Hematopoietic multipotent progenitor cell treated with erythropoietin and hydrocortisone succinate and interleukin-3 and kit ligand, for 15 days (in vitro differentiated cells): ENCODE measurements around the gene USP19.

ENCODE experiments used
- DNase-seq: peaks from one replicate; pipeline ENCODE4 v3.0.0-alpha.2; 2015; ENCODE audit warnings: low spot score

The USP19 gene

DNA sequence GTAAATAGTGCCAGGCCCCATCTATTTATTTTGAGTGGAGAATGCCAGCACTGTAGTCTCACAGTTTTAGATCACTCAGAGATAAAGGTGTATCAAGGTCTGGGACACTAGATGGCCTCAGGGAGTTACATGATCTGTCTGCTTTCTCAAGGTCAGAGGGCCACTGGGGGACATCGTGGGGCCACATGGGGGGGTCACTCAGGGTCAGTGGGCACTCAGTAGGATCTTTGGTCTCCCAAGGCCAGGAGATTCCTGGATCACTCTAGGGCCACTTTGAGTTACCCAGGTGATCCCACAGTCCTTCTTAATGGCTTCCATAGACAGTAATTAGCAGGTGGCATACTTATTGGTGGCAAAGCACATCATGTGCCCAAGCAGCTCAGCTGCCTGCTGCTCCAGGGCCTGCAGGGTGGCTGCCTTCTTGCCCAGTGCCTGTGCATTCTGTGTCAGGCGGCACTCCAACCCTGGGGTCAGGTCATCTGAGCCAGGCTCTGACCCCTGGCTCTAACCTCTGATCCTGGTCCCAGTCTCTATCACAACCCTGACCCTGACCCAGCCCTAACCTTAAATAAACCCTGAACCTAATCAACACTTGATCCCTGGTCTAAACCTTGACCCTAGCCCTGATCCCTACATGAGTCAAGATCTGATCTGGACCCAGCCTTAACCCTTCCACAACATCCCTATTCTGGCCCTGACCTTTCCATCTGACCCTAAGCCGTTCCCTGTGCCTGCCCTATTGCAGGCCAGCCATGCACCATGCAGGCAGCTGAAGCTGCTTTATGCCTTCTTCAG lies 14.0 kb upstream of the USP19 start:
- no peak for DNase-seq

DNA sequence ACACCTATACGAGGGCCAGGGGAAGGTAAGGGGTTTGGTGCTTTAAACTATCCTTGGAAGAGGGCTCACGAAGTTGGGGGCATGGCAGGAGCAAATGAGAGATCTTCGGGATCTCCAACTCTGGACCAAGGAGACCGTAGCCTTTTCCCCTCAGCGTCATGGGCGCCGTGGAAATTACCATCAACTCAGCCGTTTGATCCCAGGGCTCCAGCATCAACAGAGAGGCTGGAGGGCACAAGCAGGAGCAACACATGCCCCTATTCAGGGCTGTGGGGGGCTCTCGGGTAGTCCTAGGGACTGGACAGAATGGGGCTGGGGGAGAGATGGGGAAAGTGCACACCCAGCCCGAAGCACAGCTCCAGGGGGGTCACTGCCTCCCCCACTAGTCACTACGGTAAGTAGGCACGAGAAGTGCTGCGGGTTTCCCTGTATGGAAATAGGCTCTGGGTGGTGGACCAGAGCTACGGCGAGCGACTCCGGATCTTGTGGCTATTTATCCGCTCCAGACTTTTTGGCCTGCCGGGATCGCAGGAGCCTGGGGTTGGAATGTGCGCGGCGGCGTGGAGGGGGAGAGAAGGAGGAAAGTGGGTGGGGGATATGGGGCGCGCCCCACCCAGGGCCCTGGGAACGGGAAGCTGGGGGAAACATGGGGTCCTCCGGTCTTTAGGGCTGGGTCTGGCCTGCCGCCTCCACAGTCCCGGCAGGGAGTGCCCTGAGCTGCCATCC lies 12.8 kb upstream of the USP19 start:
- no peak for DNase-seq

DNA sequence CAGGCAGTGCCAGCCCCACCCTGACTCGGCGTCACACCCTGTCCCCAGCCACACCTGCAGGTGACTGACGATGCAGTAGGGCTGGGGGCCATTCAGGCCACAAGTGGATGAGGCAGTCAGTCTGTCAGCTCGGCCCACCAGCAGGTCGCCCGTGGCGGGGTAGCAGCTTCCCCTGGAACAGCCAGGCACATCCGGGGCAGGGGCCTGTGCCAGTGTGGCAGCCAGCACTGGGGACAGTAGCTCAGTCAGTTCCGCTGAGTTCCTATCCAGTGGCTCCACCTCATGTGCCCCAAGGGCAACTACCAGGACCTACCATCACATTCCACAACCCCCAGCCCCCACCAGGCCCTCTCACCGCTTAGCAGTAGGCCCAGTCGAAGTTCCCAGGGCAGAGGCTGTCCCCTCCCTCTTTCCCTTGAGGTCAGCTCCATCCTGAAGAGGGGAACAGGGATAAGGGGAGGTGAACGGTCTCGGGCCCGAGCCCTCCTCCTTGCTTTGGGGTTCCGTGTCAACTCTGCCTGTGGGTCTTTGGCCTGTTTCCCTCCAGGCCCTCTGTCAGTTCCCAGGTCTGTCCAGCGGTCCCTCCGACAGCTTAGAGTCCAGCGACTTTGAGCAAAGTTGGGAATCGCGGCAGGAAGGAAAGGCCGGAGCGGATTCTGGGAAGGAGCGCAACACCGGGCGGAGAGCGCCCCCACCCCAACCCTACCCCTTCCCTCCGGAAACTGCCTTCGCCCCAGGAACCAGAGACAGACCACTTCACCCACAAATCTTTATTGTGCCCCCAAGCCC lies 12.0 kb upstream of the USP19 start, which contains the start of gene LAMB2:
TSS of gene LAMB2 (minus strand) at position 614 of the 789 bp plus-strand sequence. CDS start at position 431, 183 bp downstream.
- DNase-seq, result no peak

DNA sequence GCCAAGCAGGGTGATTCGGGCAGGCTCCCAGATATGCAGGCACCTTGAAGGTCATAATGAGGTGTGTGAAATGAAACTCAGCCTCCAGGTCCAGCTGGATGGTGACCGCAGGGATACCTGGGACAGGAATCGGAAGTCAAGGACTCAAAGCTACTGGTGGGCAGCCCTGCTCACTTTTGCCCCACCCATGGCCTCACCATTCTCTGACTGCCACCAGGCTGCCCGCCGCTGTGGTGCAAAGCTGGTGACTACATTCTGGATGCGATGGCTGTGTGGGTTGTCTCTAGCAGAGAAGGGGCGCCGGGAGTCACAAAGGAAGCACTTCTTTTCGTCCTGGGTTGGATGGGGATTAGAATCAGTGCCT lies 11.4 kb upstream of the USP19 start:
- no peak for DNase-seq

DNA sequence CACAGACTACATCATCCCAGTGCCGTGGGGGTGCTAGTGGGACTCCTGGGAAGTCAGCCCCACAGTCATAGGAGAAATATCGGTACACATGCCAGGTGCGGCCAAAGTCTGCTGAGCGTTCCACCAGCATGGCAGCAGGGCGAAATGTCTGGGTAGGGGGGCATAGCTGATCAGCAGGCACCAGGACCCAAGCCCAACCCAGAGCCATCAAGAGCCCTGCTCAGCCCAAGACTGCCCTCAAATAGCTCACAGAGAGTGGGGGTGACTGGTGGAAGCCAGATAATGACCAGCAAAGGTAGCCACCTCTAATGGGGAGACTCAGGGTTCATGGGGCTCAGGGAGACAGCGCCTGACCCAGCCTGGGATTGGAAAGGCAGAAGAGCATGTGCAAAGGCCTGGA lies 11.0 kb upstream of the USP19 start:
- DNase-seq, result no peak

DNA sequence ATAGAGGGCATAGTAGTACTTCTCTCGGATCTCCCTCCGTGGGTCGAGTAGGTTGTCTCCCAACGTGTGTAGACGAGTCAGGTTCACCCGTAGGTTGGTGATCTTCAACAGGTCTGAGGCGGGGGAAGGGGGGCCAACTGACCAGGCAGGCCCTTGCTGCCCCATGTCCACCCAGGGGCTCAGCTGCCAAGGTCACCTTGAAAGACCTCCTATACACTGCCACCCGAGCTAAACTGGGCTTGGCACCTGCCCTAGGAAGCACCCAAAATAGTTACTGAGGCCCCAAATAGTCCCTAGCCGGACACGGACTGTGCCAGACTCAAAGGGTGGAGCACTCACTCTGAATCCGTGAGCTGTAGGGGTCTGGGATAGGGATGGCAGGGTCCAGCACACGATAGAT lies 10.4 kb upstream of the USP19 start:
- DNase-seq, result no peak

DNA sequence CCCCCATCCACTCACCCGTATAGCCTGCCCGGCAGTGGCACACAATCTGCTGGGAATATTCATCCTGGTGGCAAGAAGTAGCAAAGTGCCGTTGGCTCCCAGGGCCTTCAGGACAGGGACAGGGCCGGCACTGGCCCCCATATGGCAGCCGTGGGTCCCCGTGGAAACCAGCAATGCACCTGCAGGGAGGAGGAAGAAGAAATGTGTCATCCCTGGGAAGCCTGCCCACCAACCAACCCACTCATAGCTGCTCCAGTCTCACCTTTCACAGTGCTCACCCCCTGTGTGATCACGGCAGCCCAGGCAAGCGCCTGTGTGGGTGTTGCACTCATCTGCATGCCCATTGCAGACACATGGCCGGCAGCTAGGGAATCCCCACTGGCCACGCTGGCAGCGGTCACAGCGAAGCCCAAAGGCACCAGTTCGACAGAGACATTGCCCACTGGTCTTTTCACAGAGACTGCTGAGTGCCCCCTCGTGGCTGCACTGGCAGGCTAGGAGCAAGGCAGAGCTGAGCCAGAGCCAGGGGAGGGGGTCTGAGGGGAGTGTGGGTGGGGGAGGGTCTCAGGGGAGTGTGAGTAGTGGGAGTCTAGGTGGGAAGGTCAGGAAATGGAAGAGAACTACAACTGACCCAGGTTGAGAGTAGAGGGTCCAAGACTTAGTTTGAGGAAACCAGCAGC lies 4.5 kb upstream of the USP19 start:
- no peak for DNase-seq

DNA sequence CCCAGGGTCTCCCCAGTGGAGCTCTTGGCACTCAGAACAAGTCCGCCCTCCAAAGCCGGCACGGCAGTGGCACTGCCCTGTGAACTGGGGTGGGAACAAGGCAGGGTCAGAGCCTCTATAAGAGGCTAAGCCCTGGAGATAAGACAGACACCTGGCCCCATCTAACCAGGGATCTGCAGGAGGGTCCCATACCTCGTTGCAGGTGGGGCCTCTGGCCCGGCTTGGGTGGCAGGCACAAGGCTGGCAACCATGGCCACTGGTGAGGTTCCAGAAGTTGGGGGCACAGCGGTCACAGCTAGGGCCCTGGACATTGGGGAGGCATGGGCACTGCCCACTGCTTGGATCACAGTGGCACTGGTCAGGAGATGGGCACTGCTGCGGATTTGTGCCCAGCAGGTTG lies 3.6 kb upstream of the USP19 start:
- no peak for DNase-seq

DNA sequence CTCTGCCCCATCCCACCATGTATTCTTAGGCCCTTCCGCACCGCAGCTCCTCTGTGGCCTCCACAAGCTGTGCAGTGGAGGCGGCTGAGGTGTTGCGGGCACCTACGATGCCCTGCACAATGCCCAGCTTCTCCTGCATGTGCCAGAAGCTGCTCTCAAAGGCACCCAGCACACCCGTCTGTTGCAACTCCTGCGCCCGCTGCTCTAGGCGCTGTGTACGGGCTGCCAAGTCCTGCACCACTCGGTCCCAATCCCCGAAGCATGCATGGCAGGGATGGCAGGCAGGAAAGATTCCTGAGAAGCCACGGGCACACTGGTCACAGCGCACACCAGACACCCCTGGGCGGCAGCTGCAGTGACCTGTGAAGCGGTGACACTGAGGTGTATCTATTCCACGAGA lies 3.1 kb upstream of the USP19 start:
- no peak for DNase-seq

DNA sequence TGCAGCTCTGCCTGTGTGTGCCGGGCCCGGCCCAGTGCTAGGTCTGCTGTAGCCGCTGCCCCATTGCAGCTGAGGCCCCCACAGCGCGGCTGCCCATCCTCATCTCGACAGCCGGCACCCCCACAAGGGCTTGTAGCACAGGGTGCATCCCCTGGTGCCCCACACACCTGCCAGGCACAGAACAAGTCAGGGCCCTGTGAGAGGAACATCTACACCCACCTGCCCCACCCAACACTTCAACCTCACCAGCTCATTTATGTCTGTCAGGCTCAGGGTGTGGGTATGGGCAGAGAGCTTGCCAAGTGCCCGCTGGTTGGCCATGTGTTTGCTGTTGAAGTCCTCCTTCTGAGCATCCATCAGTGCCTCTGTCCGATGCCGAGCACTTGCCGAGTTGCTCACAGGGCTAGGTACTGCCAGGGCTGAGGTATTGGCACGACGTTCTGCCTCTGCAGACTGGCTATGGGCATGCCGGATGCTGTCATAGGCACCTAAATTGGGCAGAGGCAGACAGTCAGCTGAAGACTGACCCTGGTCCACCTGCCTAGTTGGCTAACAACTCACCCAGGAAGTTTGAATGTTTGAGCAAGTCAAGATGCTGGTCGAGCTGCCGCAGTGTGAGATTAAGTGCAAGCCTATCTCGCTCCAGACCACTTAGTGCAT lies 2.4 kb upstream of the USP19 start:
- DNase-seq, result no peak

DNA sequence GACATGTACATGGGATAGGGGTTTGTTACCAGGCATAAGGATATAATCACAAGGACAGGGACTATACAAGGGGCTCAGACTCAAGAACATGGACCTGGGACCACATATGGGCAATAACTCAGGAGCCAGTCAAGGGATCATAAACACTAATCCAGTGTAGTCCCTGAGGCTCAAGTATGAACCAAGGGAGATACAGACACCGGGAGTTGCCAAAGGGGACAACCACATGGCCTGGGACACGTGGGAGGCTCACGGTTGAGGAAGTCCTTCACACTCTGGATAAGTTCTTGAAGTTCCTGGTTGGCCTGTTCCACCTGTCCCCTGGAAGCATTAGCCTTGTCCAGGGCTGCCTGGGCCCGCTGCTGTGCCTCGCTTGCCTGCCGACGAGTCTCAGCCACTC lies 1.8 kb upstream of the USP19 start:
- DNase-seq, result no peak

DNA sequence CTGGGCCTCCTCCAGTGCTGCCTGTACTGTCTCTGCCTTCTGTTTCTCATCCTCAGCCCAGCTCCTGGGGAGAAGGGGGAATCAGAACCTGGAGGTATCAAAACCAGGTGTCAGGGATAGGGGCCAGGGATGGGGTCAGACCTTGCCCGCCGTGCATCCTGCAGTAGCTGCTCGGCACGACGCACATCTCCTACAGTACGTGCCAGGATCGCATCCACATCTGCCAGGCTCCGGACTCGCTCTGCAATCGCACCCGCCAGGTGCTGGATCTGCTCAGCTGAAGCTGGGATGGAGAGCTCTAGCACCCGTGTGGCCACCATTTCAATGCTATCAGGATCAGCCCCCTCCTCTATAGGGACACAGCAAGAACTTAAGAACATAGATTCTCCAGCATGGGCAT lies 1.4 kb upstream of the USP19 start:
- DNase-seq, result no peak

DNA sequence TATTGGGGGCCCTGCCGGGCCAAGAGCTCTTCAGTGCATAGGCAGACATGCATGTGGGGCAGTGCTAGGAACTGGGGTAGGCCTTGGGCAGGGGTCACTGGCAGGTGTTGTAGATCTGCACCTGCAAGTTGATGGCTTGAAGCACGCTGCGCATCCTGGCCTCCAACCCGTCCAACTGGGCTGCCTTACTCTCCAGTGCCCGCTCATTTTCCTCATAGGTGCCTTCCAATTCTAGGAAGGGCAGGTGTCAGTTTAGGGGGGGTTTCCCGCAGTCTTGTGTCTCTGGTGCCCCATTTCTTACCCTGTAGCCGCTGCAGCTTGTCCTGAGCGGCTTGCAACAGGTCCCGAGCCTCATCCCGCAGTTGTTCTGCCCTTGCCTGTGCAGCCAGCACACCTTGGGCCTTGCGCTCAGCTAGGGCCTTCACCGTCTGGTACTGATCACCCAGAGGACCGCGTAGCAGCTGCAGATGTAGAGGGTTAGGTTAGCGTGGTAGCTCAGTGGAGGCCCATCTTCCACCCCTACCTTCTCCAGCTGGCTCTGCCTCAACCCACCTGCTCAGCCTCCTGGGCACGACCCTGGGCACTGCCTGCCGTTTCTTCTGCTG lies 611 bp upstream of the USP19 start:
- DNase-seq, result no peak

DNA sequence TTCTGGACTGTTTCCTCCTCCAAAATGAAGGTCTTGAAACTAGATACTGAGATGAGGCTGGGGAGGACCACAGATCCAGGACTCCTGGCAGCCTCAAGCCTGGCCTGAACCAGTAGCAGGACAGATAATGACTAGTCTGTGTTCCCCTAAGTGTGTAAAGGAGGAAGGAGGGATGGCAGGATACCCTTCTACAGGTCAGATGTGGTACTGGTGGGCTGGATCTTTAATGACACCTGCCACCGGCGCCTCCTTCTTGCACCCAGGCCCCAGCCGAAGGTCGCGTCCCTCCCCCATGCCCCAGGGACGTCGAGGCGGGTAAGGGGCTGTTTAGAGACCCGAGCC lies 556 bp downstream of the USP19 start:
- DNase-seq, result peak; percentile 24

DNA sequence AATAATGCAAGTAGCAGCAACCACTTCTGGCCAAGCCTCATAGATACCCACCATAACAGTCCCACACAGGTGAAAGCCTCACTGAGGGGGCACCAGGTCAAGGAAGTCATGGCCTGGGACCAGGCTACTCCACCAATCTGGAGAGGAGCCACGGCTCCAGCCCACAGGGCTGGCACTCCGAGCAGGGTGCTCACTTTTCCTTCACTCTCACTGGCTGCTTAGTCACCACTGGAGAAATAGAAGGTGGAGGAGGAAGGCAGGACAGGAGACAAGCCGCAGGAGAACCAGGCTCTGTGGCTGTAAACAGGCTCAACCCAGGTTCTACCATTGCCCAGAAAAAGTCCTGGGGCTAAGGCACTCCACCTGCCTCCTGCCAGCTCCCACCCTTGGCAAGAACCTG lies 1.2 kb downstream of the USP19 start:
- no peak for DNase-seq

DNA sequence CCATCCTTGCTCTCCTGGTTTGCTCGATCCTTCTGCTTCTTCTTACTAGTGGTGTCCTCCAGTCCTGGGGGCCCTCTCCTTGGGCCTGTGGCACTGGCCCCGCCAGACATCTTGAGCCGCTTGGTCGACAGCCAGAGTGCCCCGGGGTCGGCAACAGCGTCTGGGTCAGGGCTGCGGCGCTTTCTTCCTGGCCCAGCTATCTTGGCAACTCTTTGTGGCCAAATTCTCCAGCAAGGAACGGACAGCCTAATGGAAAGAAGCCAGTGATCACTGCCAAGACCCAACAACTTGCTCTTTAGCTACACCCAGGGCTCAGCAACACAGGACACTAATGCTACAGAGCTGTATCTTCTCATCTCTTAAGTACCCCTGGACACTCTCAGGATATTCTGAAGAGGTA lies 1.6 kb downstream of the USP19 start:
- no peak for DNase-seq

DNA sequence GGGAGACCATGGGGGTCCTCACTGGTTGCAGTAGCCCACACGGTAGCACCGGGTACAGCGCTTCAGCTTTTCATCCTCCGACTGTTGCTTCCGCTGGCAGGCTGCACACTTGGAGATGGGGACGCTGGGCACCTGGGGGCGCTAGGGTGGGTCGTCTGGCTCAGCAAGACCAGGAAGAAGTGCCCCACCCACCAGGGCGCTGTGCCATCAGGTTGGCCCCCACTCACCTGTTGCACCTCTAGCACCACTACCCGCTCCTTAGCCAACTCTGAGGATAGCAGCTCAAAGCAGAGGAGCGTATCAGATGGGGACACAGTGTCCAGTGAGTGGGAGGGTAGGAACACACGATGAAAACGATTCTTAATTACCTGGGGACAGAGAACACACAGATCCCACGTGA lies 8.4 kb downstream of the USP19 start:
- no peak for DNase-seq

DNA sequence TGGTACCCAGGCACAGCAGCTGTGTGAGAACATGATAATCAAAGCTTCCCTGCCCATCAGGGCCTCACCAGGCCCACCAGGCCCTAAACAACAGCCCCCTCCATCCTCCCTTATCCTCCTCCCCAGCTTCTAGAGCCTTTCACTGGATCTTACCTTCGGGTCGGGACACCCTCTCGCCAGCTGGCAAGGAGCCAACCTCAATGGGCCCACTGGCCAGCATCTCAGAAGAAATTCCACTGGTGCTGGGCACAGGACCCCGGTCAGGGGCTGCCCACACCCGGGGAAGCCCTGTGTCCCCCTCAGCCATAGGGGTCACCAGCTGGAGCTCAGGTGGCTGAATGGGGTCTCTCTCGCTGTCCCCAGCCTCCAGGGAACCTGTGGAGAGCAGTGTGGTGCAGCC lies 9.3 kb downstream of the USP19 start:
- no peak for DNase-seq

DNA sequence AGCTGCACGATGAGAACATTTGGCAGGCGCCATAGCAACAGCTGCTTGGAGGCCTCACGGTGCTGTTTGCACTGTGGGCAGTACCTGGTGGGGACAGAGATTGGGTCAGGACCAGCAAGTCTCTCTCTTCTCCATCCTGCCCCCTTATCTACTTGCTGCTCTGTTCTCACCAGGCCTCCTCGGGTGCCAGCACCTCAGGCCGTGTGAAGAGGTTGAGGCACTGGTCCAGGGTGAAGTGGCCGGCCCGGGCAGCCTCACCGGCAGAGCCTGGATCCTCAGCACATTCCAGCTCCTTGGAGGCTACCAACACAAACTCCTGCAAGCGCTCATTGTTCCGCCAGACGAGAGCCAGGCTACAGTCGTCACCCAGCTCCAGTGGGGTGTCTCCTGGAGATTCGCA lies 9.8 kb downstream of the USP19 start:
- DNase-seq, result no peak

DNA sequence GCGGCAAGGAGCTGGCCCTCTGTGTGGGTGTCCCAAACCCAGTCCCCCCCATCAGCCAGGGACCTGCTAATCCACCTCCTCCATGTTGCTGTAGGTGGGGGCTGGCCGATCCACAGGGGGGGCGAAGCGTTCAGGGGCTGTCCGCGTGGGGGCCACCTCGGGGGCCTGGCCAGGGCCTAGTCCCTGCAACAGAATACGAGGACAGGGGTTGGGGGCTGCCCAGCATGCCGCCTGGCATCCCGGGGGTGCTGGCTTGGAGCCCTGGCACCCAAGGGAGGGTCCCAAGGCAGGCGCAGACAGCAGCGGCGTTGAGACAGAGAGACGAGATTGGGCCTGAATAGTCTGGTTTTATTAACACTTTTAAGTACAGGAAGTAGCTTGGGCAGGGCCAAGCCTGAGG lies 12.3 kb downstream of the USP19 start:
- DNase-seq, result no peak
